DOHH2 (cell line): Measurements from ENCODE around the gene TAF1A.

ENCODE experiments used
- CTCF ChIP-seq: fragments of 200-600 bp; sonication (generic); IDR thresholded peaks from one replicate; pipeline ENCODE4 v1.5.1; 2014; ENCODE audit warnings: antibody characterized with exemption, mild to moderate bottlenecking, low read depth, low read length; ENCODE audit not compliant: poor library complexity, severe bottlenecking
- EZH2phosphoT487 ChIP-seq: fragments of 200-600 bp; sonication (generic); IDR thresholded peaks from 2 replicates; pipeline ENCODE4 v1.6.1; 2017; ENCODE audit warnings: borderline replicate concordance, mild to moderate bottlenecking, antibody characterized with exemption, low read length, moderate library complexity, mixed read lengths

DNA sequence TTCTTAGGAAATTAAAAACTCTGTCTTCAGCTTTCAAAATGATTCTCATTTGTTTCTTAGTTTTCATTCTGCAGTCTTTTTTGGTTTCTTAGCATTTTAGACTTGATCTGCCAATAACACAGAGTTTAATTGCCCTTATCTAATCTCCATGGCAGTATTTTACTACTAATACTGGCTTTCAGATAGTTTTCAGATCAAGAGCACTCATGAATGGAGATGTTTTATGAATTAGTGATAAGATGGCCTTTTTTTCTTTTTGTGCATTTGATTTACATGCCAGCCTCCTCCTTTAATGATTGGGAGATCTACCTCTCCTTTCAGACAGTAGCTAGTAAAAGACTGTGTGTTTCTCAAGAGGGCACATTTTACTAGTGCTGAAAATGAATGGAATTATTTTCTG is 33.7 kb upstream of the TAF1A start:
- TF ChIP-seq CTCF: no peak
- no peak for TF ChIP-seq EZH2phosphoT487
